Fibroblast of lung (primary cell): ENCODE results near the gene ETNK2. TPM values are rescaled to one million over a fixed set of nuclear protein-coding genes. Genes with fewer than 3 reads are reported as not detected.
A peak's percentile ranks its signal among the peaks of the same experiment; 100 is the strongest.

Source experiments
- DNase-seq, 2 donors: peaks; one replicate each; pipeline versions ENCODE4 v3.0.0 to v3.0.0-alpha.2; 2010; ENCODE audit warnings: low read depth in 2 of 2
- H2AFZ ChIP-seq: 2 replicates; pipeline ENCODE4 v1.5.1; 2012; ENCODE audit warnings: low read length, control low read depth, inconsistent platforms
- H3K27ac ChIP-seq: 2 replicates; pipeline ENCODE4 v1.5.1; 2011; ENCODE audit warnings: low read length, control low read depth; ENCODE audit not compliant: insufficient read depth
- H3K27me3 ChIP-seq: 2 replicates; pipeline ENCODE4 v1.5.1; 2011; ENCODE audit warnings: mild to moderate bottlenecking, low read length; ENCODE audit not compliant: control insufficient read depth, insufficient read depth
- H3K36me3 ChIP-seq: 2 replicates; pipeline ENCODE4 v1.5.1; 2011; ENCODE audit warnings: low read length; ENCODE audit not compliant: control insufficient read depth, insufficient read depth
- H3K4me1 ChIP-seq: 2 replicates; pipeline ENCODE4 v1.5.1; 2011; ENCODE audit warnings: low read length; ENCODE audit not compliant: control insufficient read depth, insufficient read depth; ENCODE audit errors: extremely low read depth
- H3K4me2 ChIP-seq: 2 replicates; pipeline ENCODE4 v1.5.1; 2011; ENCODE audit warnings: low read length, control low read depth; ENCODE audit not compliant: insufficient read depth; ENCODE audit errors: extremely low read depth
- H3K4me3 ChIP-seq, 4 experiments: fragments of 200-600 bp in 1 of 4; sonication (generic) in 1 of 4; replicated peaks in 1 of 4; 2 replicates each; pipeline ENCODE4 v1.5.1; 2011 to 2016; ENCODE audit warnings: low read length in 4 of 4, low read depth in 3 of 4, mild to moderate bottlenecking in 3 of 4, control low read depth in 2 of 4, inconsistent platforms in 1 of 4, mixed read lengths in 1 of 4; ENCODE audit not compliant: insufficient read depth in 1 of 4; ENCODE audit errors: control extremely low read depth in 1 of 4
- H3K79me2 ChIP-seq: 2 replicates; pipeline ENCODE4 v1.5.1; 2012; ENCODE audit warnings: mild to moderate bottlenecking, low read length, inconsistent platforms; ENCODE audit not compliant: control insufficient read depth, insufficient read depth
- H3K9ac ChIP-seq: 2 replicates; pipeline ENCODE4 v1.5.1; 2011; ENCODE audit warnings: mild to moderate bottlenecking, low read length, control low read depth; ENCODE audit not compliant: insufficient read depth
- H3K9me3 ChIP-seq: 2 replicates; pipeline ENCODE4 v1.5.1; 2012; ENCODE audit warnings: low read depth, low read length; ENCODE audit not compliant: control insufficient read depth, insufficient read depth
- H4K20me1 ChIP-seq: 2 replicates; pipeline ENCODE4 v1.5.1; 2011; ENCODE audit warnings: low read length; ENCODE audit not compliant: control insufficient read depth, insufficient read depth; ENCODE audit errors: extremely low read depth
- CTCF ChIP-seq, 2 donors: IDR thresholded peaks in 1 of 2; conservative IDR thresholded peaks in 1 of 2; 1 replicate in 1 of 2; 2 replicates in 1 of 2; pipeline ENCODE4 v1.5.1; 2011 to 2012; ENCODE audit warnings: low read length in 2 of 2, control low read depth in 1 of 2, inconsistent platforms in 1 of 2, low read depth in 1 of 2, mild to moderate bottlenecking in 1 of 2
- EZH2 ChIP-seq: IDR thresholded peaks from 2 replicates; pipeline ENCODE4 v1.5.1; 2012; ENCODE audit warnings: low read length, control low read depth, mild to moderate bottlenecking; ENCODE audit errors: missing control alignments
- polyA minus RNA-seq: library from RNA; depleted of rRNA, polyadenylated mRNA; stranded (reverse); fragments of >200 nt; gene quantifications from 2 replicates; pipeline ENCODE4 v1.2.3, GENCODE V29; 2011; ENCODE audit warnings: low replicate concordance
- polyA plus RNA-seq, 2 donors: library from polyadenylated mRNA; depleted of rRNA in 1 of 2; stranded (reverse) in 1 of 2; unstranded in 1 of 2; fragments of >200 nt; gene quantifications; 2 replicates each; pipeline ENCODE4 v1.2.1, GENCODE V29; 2011 to 2012; ENCODE audit warnings: missing spikeins in 1 of 2
- total RNA-seq: library from RNA; depleted of rRNA; stranded (reverse); fragments of >200 nt; gene quantifications from 2 replicates; pipeline ENCODE4 v1.2.1, GENCODE V29; 2014

The ETNK2 gene
- total RNA-seq (1.7 and 3.3 TPM in 2 replicates), polyA plus RNA-seq (2.7 and 4.0 TPM in 2 replicates), polyA minus RNA-seq (3.4 and 10.5 TPM in 2 replicates)
- polyA plus RNA-seq (2012) = 1.7 and 3.3 TPM in 2 replicates

- Histone ChIP-seq H3K4me2 (peak within 1 kb of the TSS; percentile 68), H3K9ac (peak within 1 kb of the TSS; percentile 37), H3K9me3 (no peaks in the 10 kb centered on the region), H3K27ac (no peak within 1 kb of the TSS), H3K4me3 (peak within 1 kb of the TSS; percentile 34 to 62 (median 52)), H3K36me3 (no peaks in the 10 kb centered on the region), H2AFZ (peak within 1 kb of the TSS; percentile 49), H4K20me1 (no peaks in the 10 kb centered on the region), H3K4me1 (no peaks in the 10 kb centered on the region), H3K27me3 (peaks cover 29% of the 10 kb centered on the region), H3K79me2 (no peaks in the 10 kb centered on the region)
- peak; percentile 37 to 59 for DNase-seq
- no peak for TF ChIP-seq CTCF (conservative IDR thresholded peaks at IDR 0.05 in 1 of 2, IDR thresholded peaks at IDR 0.05 in 1 of 2; ENCODE audit: low read depth in 1 of 2, low read length in 2 of 2)
- peak; percentile 80 for TF ChIP-seq EZH2
Observed at GRCh38 chr1:204151552-204152309, at the start of gene ETNK2. TSS of gene ETNK2 (minus strand) at chr1:204152044. CDS start at chr1:204151852, 192 bp downstream.

GRCh38 chr1:204201348-204202040 lies 49.6 kb upstream of the ETNK2 start:
- no peaks in the 10 kb centered on the region for H3K79me2 ChIP-seq
- H3K27ac ChIP-seq = no peak overlapping the region
- no peak overlapping the region for H3K4me2 ChIP-seq
- TF ChIP-seq EZH2 (no peak), CTCF (conservative IDR thresholded peaks at IDR 0.05 in 1 of 2, IDR thresholded peaks at IDR 0.05 in 1 of 2; ENCODE audit: low read depth in 1 of 2, low read length in 2 of 2) (no peak)
- H2AFZ ChIP-seq = no peak overlapping the region
- peaks cover 5% of the 10 kb centered on the region for H3K27me3 ChIP-seq
- H3K9me3 ChIP-seq = no peaks in the 10 kb centered on the region
- H3K36me3 ChIP-seq = no peaks in the 10 kb centered on the region
- H3K4me3 ChIP-seq = no peak overlapping the region
- peaks cover 3% of the 10 kb centered on the region for H3K4me1 ChIP-seq
- no peaks in the 10 kb centered on the region for H4K20me1 ChIP-seq
- DNase-seq = no peak
- no peak overlapping the region for H3K9ac ChIP-seq

GRCh38 chr1:204199579-204199978 lies 47.7 kb upstream of the ETNK2 start:
- H3K36me3 ChIP-seq = no peaks in the 10 kb centered on the region
- H3K9me3 ChIP-seq = no peaks in the 10 kb centered on the region
- DNase-seq = no peak
- TF ChIP-seq CTCF (conservative IDR thresholded peaks at IDR 0.05 in 1 of 2, IDR thresholded peaks at IDR 0.05 in 1 of 2; ENCODE audit: low read depth in 1 of 2, low read length in 2 of 2) (no peak), EZH2 (no peak)
- H3K79me2 ChIP-seq = no peaks in the 10 kb centered on the region
- H3K9ac ChIP-seq = no peak overlapping the region
- H2AFZ ChIP-seq = no peak overlapping the region
- H4K20me1 ChIP-seq = no peaks in the 10 kb centered on the region
- peaks cover 4% of the 10 kb centered on the region for H3K27me3 ChIP-seq
- no peak overlapping the region for H3K4me3 ChIP-seq
- H3K27ac ChIP-seq = no peak overlapping the region
- no peak overlapping the region for H3K4me2 ChIP-seq
- peaks cover 3% of the 10 kb centered on the region for H3K4me1 ChIP-seq
